HG03432 (cell line): ENCODE data around the gene FOXD4L3.
A peak's percentile ranks its signal among the peaks of the same experiment; 100 is the strongest.
"Not testable (repeated sequence)": the region's sequence is repeated elsewhere in the genome, so short reads cannot be mapped to it uniquely, and the experiment has no call there.

ENCODE experiments used
- ATAC-seq: cut with Tn5 transposase; IDR thresholded peaks from one replicate; pipeline ENCODE4 v1.9.1; 2021; ENCODE audit warnings: mild to moderate bottlenecking, moderate library complexity; ENCODE audit not compliant: unreplicated experiment

Gene FOXD4L3

DNA sequence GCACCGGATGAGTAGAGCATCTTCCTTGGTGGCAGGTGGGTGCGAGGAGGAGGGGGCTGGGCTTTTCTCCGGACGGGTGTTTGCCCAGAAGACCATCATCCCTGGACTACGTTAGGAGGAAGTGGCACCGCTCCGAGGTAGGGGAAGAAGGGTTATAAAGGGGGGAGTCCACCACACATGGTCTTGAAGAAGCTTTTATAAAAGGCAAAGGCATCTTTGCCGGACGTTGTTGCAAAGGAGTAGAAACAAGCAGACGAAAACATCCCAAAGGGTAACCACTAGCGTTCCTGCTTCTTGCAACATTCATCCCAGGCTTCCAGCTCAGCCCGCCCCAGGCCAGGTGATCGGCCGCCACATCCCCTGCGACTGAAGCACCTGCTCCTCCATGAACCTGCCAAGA lies at the start of gene FOXD4L3:
Gene FOXD4L3 (plus strand): TSS at position 301 of the 400 bp plus-strand sequence. CDS start 85 bp downstream, at position 386.
- ATAC-seq = not testable (repeated sequence)

- ATAC-seq = not testable (repeated sequence)
Measured at GRCh38 chr9:68281041-68281440, 21.6 kb upstream of the FOXD4L3 start.

DNA sequence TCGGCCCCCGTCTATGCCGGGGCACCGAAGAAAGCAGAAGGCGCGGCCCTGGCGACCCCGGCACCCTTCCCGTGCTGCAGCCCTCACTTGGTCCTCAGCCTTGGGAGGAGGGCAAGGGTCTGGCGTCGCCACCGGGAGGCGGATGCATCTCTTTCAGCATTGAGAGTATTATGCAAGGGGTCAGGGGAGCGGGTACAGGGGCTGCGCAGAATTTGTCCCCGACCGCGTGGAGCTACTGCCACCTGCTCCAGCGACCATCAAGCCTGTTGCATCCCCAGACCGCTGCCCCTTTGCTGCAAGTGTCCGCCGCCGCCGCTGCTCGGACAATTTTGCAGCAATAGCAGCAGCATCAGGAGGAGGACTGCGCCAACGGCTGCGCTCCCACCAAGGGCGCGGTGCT lies 1.1 kb downstream of the FOXD4L3 start:
- not testable (repeated sequence) for ATAC-seq

GRCh38 chr9:68304212-68304611 lies 1.5 kb downstream of the FOXD4L3 start:
- not testable (repeated sequence) for ATAC-seq

DNA sequence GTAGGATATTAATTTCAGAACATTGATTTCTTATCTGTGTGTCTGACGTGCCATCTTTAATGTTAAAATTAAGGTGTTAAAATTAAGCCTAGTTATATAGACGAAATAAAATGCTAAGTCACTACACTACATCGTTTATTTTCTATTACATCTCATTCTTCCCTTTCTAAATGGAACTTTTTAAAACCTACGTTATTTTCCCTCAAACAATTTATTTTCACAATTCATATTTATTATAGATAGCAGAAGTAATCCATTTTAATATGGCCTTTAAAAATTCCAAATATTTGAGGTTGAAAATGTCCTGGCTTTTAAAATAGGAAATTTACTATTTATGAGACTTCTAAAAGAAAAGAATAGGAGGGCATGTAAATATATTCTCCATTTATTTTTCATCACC lies 2.1 kb downstream of the FOXD4L3 start:
- not testable (repeated sequence) for ATAC-seq

GRCh38 chr9:68305680-68306285 lies 3.1 kb downstream of the FOXD4L3 start:
- not testable (repeated sequence) for ATAC-seq

GRCh38 chr9:68306391-68306964 lies 3.8 kb downstream of the FOXD4L3 start:
- ATAC-seq = not testable (repeated sequence)

DNA sequence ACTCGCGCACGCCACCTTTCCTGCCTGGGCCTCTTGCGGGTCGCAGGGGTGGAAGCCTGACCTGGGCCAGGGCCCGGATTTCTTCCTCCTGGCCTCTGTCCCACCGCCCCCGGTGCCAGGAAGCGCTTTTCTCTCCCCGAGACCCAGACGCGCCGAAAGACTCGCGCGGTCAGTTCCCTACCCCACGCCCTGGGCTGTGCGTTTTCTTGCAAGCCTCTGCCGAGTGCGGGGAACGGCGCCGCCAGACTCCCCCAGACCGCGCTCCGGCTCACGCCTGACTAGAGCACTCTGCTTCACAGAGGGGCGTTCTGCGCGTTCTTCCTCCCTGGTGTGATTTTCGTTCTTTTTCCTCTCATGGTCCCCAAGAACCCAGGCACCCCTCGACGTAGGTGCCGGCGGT lies 4.5 kb downstream of the FOXD4L3 start:
- not testable (repeated sequence) for ATAC-seq

GRCh38 chr9:68307654-68308053 lies 5.0 kb downstream of the FOXD4L3 start:
- not testable (repeated sequence) for ATAC-seq

GRCh38 chr9:68311208-68311607 lies 8.5 kb downstream of the FOXD4L3 start:
- ATAC-seq = not testable (repeated sequence)

DNA sequence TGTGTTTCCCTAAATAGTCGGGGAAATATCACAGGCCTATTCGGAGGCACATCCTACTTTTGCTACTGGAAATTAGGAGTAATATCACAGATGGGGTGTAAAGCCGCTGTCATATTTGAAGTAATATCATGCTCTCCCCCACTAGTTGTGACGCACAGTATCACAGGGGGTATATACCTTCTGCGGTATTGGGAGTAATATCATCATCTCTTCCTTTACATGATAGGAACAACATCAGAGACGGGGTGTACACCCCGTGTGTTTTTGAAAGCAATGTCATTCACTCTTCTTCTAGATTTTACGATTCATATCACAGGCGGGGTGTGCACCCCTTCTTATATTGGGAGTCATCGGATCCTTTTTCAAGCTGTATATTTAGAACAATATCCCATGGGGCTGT lies 15.5 kb downstream of the FOXD4L3 start:
- not testable (repeated sequence) for ATAC-seq

DNA sequence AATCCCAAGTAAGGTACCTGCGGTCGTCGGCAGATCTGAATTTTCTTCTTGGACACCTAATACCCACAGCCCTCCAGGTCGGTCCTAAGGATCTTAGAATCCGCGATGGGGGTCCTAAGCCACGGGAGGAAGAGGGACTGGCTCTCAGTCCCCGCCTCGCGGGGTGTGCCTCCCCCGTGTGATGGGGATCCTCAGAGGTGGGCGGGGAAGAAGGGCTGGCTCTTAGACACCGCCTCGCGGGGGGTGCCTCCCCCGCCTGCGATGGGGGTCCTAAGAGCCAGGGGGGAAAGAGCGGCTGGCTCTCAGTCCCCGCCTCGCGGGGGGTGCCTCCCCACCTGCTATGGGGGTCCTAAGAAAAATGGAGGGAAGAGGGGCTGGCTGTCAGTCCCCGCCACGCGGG lies 21.1 kb downstream of the FOXD4L3 start:
- not testable (repeated sequence) for ATAC-seq

DNA sequence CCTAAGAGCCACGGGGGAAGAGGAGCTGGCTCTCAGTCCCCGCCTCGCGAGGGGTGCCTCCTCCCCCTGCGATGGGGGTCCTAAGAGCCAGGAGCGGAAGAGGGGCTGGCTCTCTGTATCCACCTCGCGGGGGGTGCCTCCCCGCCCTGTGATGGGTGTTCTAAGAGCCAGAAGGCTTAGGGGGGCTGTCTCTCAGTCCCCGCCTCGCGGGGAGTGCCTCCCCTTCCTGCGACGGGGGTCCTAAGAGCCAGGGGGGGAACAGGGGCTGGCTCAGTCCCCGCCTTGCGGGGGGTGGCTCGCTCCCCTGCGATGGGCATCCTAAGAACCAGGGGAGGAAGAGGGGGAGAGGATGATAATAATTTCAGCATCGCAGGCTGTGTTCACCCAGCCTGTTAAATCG lies 21.9 kb downstream of the FOXD4L3 start:
- not testable (repeated sequence) for ATAC-seq

GRCh38 chr9:68329106-68329505 lies 26.4 kb downstream of the FOXD4L3 start:
- not testable (repeated sequence) for ATAC-seq

DNA sequence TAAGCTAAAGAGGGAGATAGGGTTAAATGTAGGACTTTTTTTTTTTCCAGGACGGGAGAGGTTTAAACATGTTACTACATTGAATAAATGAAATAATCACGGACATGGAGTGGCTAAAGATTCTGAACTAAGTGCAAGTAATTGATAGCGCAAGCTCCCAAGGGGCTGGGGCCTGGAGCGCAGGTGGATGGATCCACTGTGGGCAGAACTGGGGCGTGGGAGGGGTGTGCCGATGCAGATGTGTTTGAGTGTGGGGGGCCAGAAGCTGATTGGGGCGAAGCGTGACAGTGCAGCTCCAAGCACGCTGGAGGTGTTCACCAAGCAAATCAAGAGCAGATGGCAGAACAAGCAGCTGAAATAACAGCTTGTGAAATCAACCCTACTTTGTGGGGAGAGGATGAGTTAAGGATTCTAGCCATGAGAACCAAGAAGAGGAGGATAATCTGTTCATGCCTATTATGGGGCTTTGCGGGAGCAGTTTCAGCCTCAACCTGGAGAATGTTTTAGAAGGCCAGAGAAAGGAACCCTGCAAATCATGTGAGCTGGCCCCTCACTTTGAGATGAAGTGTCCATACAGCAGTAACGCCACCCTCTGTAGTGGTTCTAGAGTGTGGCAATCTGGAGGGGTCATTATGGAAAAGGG lies 28.0 kb downstream of the FOXD4L3 start:
- not testable (repeated sequence) for ATAC-seq

- not testable (repeated sequence) for ATAC-seq
Measured at GRCh38 chr9:68332122-68332521, 29.5 kb downstream of the FOXD4L3 start.

DNA sequence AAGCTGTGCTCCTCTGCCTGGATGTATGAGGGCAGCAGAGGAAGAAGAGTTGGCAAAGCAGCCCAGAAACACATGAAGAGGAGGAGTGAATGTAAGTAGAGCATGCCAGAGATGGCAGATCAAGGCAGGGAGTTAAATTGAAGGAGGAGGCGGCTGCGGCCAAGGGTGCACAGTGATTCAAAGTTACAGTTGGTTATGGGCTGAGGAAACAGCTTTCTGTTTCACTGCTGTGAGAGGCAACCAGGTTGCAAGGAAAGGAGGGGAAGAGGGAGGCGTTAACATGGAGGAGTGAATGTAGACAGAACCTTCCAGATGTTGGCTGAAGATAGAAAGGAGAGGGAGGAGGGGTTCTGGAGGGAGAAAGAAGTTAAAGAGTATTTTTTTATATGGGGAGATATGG lies 33.3 kb downstream of the FOXD4L3 start:
- ATAC-seq = not testable (repeated sequence)

- ATAC-seq = not testable (repeated sequence)
Measured at GRCh38 chr9:68336639-68337339, 34.1 kb downstream of the FOXD4L3 start.

DNA sequence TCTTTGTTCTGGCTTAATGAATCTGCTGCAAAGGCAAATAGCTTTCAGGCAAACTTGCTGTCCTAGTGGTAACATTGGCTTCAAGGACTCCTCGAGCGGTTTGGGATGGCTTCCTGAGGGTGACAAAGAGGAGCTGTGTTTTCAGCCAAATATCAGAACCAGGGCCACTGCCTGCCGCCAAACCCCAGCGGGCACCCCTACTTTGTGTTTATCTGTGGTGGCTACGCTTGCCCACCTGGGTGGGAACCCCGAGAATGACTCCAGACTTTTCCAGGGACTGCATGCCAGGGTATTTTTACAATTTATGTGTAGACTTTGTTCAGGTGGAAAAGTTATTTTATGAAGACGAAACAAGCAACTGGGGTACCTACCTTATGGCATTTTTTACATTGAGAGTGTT lies 35.3 kb downstream of the FOXD4L3 start:
- ATAC-seq = not testable (repeated sequence)

DNA sequence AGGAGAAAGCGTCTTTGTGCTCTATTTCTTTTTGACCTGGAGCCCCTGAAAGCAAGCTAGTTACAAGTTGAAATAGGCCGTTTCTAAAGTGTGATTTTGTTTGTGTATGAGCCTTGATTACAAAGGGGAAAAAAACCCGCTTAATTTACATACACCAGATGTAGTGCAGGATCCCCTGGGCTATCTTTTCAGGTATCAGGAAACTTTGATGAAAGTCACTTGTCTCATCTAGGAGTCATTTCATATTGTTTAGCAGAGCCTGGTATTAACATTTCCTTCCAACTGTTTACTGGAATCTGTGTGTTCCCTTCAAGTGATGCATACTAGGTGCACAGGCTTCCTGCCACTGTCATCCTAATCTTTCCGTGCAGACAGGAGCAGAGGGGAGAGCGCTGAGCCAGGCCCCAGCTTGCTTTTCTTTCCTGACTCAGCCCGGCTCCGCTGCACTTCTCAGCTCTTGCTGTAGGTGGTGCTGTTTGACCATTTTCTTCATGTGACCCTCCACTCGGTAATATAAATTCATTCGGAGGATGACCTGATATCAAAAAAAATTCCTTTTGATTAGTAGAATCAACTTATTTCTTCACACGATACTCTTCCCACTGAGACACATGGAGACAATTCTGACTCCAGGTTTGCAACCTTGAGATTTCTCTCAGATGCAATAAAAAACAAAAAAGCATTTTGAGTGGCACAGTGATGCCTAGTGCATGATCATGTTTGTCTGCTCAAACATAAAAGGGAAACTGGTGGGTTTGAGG lies 39.8 kb downstream of the FOXD4L3 start:
- peak; percentile 92 for ATAC-seq

DNA sequence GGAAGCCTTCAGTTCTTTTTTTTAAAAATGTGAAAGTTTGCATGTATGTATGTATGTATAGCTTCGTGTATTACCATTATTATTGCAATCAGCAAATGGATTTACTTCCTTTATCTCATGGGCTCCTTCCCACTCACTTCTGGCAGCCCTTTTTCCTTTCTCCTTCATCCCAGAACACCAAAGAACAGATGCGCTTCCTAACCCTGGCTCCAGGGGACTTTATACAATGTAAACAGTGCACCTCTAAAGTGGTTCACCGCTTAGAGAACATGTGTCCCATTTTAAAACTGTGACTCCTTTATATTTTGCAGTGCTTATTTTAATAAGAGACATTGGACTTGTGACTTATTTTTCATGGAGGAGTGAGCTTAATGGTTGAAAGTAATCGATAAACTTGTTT lies 40.6 kb downstream of the FOXD4L3 start:
- not testable (repeated sequence) for ATAC-seq
